Posterior cingulate gyrus (tissue), 11 donors: ENCODE measurements around the gene METTL14.
A peak's percentile ranks its signal among the peaks of the same experiment; 100 is the strongest.
"Not testable (repeated sequence)": the region's sequence is repeated elsewhere in the genome, so short reads cannot be mapped to it uniquely, and the experiment has no call there.

Source experiments
- DNase-seq, 10 donors: peaks; one replicate each; pipeline versions ENCODE4 v3.0.0 to v3.0.0-alpha.2; 2020 to 2021; ENCODE audit warnings: mixed read lengths in 3 of 10
- intact Hi-C: fragments of 100-400 bp; cut with DNase I; formaldehyde crosslinking; loops from one replicate; pipeline ENCODE4 v1.15.1; 2023

METTL14 gene

GRCh38 chr4:118684873-118685811 lies at the start of gene METTL14:
Gene METTL14 (plus strand): TSS chr4:118685392. CDS start chr4:118685535, 143 bp downstream.
- intact Hi-C loops = no loop called here
- peak; percentile 86 to 99 (median 92) for DNase-seq

- peak in 1 of 10 donors; percentile 68 for DNase-seq
- intact Hi-C loops = not testable (repeated sequence)
Measured at GRCh38 chr4:118636126-118636525, 49.1 kb upstream of the METTL14 start.

- intact Hi-C loops = not testable (repeated sequence)
- DNase-seq = peak in 1 of 10 donors; percentile 35
Measured at GRCh38 chr4:118664665-118665064, 20.5 kb upstream of the METTL14 start.

GRCh38 chr4:118669220-118669619 lies 16.0 kb upstream of the METTL14 start:
- peak in 3 of 10 donors; percentile 23 to 45 (median 44) for DNase-seq
- intact Hi-C loops = not testable (repeated sequence)

- not testable (repeated sequence) for DNase-seq
Measured at GRCh38 chr4:118670968-118671367, 14.2 kb upstream of the METTL14 start.

GRCh38 chr4:118676128-118676527 lies 9.1 kb upstream of the METTL14 start:
- no peak for DNase-seq
- intact Hi-C loops = no loop called here

More at GRCh38 chr4:118670968-118671367, 14.2 kb upstream of the METTL14 start:
- intact Hi-C loops = not testable (repeated sequence)

- no peak for DNase-seq
- intact Hi-C loops = no loop called here
Measured at GRCh38 chr4:118680808-118681207, 4.4 kb upstream of the METTL14 start.

GRCh38 chr4:118682928-118683327 lies 2.3 kb upstream of the METTL14 start:
- DNase-seq = no peak
- intact Hi-C loops = no loop called here

GRCh38 chr4:118683513-118683912 lies 1.7 kb upstream of the METTL14 start:
- no peak for DNase-seq
- intact Hi-C loops = no loop called here

GRCh38 chr4:118703118-118703517 lies 17.9 kb downstream of the METTL14 start:
- DNase-seq = no peak

GRCh38 chr4:118711052-118711451 lies 25.9 kb downstream of the METTL14 start:
- intact Hi-C loops = no loop called here

More at GRCh38 chr4:118703118-118703517, 17.9 kb downstream of the METTL14 start:
- intact Hi-C loops = no loop called here

GRCh38 chr4:118712872-118713271 lies 27.7 kb downstream of the METTL14 start:
- no peak for DNase-seq
- intact Hi-C loops = no loop called here

More at GRCh38 chr4:118711052-118711451, 25.9 kb downstream of the METTL14 start:
- no peak for DNase-seq

GRCh38 chr4:118714682-118715081 lies 29.5 kb downstream of the METTL14 start:
- no peak for DNase-seq
- intact Hi-C loops = no loop called here

- intact Hi-C loops = no loop called here
- no peak for DNase-seq
Measured at GRCh38 chr4:118716304-118716703, 31.1 kb downstream of the METTL14 start.

- DNase-seq = no peak
- intact Hi-C loops = no loop called here
Measured at GRCh38 chr4:118718511-118719170, 33.4 kb downstream of the METTL14 start.

GRCh38 chr4:118721752-118722151 lies 36.6 kb downstream of the METTL14 start:
- DNase-seq = no peak
- intact Hi-C loops = no loop called here

GRCh38 chr4:118723369-118723768 lies 38.2 kb downstream of the METTL14 start:
- no peak for DNase-seq
- intact Hi-C loops = no loop called here

GRCh38 chr4:118727360-118727759 lies 42.2 kb downstream of the METTL14 start:
- DNase-seq = no peak
- intact Hi-C loops = no loop called here

- intact Hi-C loops = no loop called here
- no peak for DNase-seq
Measured at GRCh38 chr4:118729287-118730286, 44.4 kb downstream of the METTL14 start.

GRCh38 chr4:118730683-118731082 lies 45.5 kb downstream of the METTL14 start:
- no peak for DNase-seq
- intact Hi-C loops = no loop called here
